H1 (cell line): ENCODE results near the gene STIL. TPM values are rescaled to one million over a fixed set of nuclear protein-coding genes. Genes with fewer than 3 reads are reported as not detected.

Source experiments
- ATF3 ChIP-seq: IDR thresholded peaks from 2 replicates; pipeline ENCODE4 v1.6.1; 2011; ENCODE audit warnings: low read depth, mild to moderate bottlenecking, low read length; ENCODE audit not compliant: insufficient read depth
- EZH2 ChIP-seq: fragments of 200-600 bp; sonication (generic); IDR thresholded peaks from 2 replicates; pipeline ENCODE4 v1.7.1; 2012; ENCODE audit warnings: low read depth, mild to moderate bottlenecking, moderate library complexity, low read length, inconsistent platforms; ENCODE audit not compliant: severe bottlenecking
- GABPA ChIP-seq: IDR thresholded peaks from 2 replicates; pipeline ENCODE4 v1.6.1; 2011; ENCODE audit warnings: mild to moderate bottlenecking, low read length, moderate library complexity, borderline replicate concordance; ENCODE audit not compliant: insufficient read depth
- GTF2F1 ChIP-seq: IDR thresholded peaks from 2 replicates; pipeline ENCODE4 v1.6.1; 2012; ENCODE audit warnings: low read depth, low read length, improper control_type of control experiment, borderline replicate concordance
- MAX ChIP-seq: IDR thresholded peaks from 2 replicates; pipeline ENCODE4 v1.6.1; 2012; ENCODE audit warnings: inconsistent platforms
- RBBP5 ChIP-seq: IDR thresholded peaks from 2 replicates; pipeline ENCODE4 v1.7.1; 2012; ENCODE audit warnings: low read depth, mild to moderate bottlenecking, inconsistent platforms, low read length, moderate library complexity, borderline replicate concordance
- SIX5 ChIP-seq: IDR thresholded peaks from 2 replicates; pipeline ENCODE4 v1.6.1; 2011; ENCODE audit warnings: mild to moderate bottlenecking, low read depth, low read length
- TCF12 ChIP-seq: IDR thresholded peaks from 2 replicates; pipeline ENCODE4 v1.6.1; 2011; ENCODE audit warnings: low read depth, mild to moderate bottlenecking, low read length
- polyA plus RNA-seq, 7 experiments: library from polyadenylated mRNA; depleted of rRNA in 3 of 7; stranded (reverse) in 5 of 7; unstranded in 2 of 7; fragments of >200 nt in 5 of 7; fragments of 200-250 nt in 2 of 7; gene quantifications; 1 replicate in 5 of 7; 2 replicates in 1 of 7; 4 replicates in 1 of 7; pipeline versions ENCODE4 v1.2.1 to v1.2.3, GENCODE V29; 2011 to 2013; ENCODE audit warnings: missing spikeins in 2 of 7, mixed read lengths in 2 of 7
- total RNA-seq: library from RNA; stranded (reverse); fragmentation: NEBNext Ultra II Directional; extraction: Animal tissue kit (Norgen Biotek cat#: 25700); gene quantifications from 2 replicates; pipeline ENCODE4 v1.2.1, GENCODE V29; 2021

STIL gene
- total and polyA plus RNA-seq, 2 of the 8 experiments (the other 6 are each of a cell fraction or from before 2014, with no cell fraction given): 13.6 to 25.1 TPM

- TF ChIP-seq RBBP5 (no peak), GABPA (no peak), EZH2 (no peak), GTF2F1 (no peak), SIX5 (no peak), MAX (no peak), TCF12 (no peak), ATF3 (no peak)
Observed at GRCh38 chr1:47262787-47263413, 51.0 kb downstream of the STIL start (continued).
